ENCODE data around the gene FARSB.

DNA sequence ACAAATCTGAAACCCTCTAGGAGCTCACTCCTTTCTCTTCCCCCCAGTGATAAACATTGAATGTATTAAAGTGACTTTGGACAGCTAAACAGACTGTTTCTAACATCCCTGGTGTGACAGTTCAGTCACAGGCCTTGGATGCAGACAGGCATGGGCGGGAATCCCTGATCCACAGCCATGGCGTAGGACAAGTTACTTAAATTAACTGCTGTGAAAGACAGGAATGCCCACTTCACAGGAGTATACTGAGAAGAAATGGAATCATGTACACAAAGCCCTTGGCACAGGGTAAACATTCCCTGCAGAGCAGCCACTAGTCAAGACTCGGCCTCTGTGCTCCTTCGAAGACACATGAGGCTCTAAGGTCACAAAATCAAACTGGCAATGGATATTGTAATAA is 34.0 kb downstream of the FARSB start:
- TF ChIP-seq, protein P1, sequence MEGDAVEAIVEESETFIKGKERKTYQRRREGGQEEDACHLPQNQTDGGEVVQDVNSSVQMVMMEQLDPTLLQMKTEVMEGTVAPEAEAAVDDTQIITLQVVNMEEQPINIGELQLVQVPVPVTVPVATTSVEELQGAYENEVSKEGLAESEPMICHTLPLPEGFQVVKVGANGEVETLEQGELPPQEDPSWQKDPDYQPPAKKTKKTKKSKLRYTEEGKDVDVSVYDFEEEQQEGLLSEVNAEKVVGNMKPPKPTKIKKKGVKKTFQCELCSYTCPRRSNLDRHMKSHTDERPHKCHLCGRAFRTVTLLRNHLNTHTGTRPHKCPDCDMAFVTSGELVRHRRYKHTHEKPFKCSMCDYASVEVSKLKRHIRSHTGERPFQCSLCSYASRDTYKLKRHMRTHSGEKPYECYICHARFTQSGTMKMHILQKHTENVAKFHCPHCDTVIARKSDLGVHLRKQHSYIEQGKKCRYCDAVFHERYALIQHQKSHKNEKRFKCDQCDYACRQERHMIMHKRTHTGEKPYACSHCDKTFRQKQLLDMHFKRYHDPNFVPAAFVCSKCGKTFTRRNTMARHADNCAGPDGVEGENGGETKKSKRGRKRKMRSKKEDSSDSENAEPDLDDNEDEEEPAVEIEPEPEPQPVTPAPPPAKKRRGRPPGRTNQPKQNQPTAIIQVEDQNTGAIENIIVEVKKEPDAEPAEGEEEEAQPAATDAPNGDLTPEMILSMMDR (IDR thresholded peaks at IDR 0.05) = no peak
- no peak for TF ChIP-seq EZH2 (IDR thresholded peaks at IDR 0.05)

All from neural progenitor cell (in vitro differentiated cells).